Activated effector memory CD4-positive, alpha-beta T cell treated with anti-CD3 and anti-CD28 coated beads, Interleukin-2, amount 50 U/mL, for 16 hours (primary cell): ENCODE results near the gene TNS2.
"Not testable (repeated sequence)": the region's sequence is repeated elsewhere in the genome, so short reads cannot be mapped to it uniquely, and the experiment has no call there.

Experiments used
- DNase-seq: peaks from one replicate; pipeline ENCODE4 v3.0.0-alpha.2; 2020

TNS2 gene

GRCh38 chr12:53096089-53096741 lies 46.4 kb downstream of the TNS2 start:
- DNase-seq = peak; percentile 53

- peak; percentile 44 for DNase-seq
These were observed 46.9 kb downstream of the TNS2 start for GRCh38 chr12:53096759-53097158.

DNA sequence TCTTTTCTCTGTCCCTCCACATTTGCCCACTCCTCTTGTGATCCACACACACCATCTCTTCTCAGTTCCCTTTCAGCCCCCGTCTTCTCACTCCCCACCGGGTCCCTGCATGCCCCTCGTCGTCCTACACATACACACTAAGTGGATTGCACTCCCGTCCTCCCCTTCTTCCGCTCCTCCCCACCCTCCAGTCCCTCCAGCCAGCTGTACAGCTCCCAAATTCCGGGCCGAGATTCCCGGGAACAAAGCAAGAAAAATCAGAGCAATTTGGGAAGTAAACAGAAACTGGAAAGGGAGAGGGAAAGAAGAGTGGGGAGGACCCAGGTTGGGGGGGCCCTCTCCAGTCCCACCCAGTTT lies 47.3 kb downstream of the TNS2 start:
- DNase-seq = peak; percentile 33

DNA sequence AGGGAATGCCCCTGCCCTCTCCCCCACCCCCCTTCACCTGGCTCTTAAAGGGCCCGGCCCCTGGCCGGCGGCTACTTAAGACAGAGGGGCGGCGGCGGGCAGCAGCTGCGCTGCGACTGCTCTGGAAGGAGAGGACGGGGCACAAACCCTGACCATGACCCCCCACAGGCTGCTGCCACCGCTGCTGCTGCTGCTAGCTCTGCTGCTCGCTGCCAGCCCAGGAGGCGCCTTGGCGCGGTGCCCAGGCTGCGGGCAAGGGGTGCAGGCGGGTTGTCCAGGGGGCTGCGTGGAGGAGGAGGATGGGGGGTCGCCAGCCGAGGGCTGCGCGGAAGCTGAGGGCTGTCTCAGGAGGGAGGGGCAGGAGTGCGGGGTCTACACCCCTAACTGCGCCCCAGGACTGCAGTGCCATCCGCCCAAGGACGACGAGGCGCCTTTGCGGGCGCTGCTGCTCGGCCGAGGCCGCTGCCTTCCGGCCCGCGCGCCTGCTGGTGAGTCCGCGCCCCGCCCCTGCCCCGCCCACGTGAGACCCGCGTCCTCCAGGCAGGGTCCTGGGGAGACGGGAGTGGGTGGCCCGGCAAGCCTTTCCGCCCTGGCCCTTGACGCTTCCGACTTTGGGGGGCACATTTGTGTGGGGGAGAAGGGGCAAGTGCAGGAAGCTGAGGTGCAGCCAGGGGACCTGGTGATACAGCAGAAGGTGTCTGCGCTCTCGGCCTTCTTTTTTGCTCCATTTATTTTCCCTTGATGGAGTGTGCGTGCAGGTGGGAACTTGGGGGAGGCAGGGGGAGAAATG lies 47.9 kb downstream of the TNS2 start, which contains the start of gene IGFBP6:
Gene IGFBP6, plus strand, starts transcription at position 104 of the 790 bp plus-strand sequence. Its CDS starts 51 bp downstream, at position 155.
- DNase-seq = peak; percentile 85

DNA sequence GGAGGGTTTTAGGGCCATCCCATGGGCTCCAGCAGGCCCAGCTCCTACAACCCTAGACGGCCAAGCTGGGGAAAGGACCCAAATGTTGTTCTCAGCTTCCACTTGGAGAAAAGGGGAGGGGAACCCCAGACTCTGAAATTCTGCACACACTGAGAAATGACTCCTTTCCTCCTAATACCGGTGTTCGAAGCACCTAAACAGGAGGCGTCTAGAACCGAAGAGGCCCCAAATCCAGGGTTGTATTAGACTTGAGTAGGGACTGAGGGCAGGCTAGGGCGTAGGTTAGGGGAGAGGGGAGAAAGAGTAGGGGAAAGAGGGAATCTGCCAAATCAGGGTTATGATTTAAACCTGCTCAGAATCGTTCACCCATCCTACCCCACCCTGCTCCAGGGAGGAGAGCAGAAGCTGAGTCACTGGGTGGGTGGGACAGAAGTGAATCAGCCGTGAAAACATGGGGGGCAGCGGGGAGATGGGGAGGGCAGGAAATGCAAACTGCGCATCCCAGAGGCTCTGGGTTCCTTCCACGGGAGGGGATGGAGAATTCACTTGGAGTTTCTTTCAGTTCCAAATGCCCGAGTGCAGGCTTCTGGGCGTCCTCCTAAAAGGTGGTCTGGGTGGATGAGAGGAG lies 48.6 kb downstream of the TNS2 start:
- DNase-seq = no peak

DNA sequence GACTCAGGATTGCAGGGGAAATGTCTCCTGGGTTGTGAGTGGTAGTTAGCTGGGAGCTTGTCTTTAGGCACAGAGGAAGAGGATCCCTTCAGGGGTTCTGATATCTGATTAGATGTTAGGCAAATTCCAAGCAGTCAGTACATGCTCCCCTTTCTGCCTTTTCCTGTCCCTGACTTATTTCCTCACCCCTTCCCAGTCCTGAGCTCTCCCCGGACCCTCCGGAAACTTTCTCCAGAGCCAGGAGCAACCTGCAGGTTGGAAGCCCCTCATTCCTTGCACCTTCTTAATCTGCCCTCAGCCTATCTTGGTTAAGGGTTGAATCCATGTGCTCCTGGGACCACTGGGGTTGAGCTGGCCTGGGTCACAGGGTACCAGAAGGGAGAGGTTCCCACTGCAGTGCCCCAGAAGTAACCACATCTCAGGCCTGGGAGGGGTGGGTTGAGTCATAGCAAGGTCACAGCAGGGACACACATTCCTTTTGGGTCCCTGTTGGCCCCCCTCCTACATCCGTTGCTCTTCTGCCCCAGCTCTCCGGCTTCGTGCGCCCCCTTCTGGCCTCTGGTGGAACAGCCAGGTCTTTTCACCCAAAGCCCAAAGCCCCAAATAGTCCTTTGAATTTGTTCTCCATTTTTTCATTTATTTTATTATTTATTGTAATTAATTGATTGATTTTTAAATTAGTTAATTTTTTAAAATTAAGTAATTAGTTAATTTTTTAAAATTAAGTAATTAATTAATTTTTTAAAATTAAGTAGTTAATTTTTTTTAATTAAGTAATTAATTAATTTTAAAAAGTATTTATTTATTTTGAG lies 49.4 kb downstream of the TNS2 start:
- peak; percentile 95 for DNase-seq

- DNase-seq = no peak
These were observed 50.7 kb downstream of the TNS2 start for GRCh38 chr12:53100466-53101151.

DNA sequence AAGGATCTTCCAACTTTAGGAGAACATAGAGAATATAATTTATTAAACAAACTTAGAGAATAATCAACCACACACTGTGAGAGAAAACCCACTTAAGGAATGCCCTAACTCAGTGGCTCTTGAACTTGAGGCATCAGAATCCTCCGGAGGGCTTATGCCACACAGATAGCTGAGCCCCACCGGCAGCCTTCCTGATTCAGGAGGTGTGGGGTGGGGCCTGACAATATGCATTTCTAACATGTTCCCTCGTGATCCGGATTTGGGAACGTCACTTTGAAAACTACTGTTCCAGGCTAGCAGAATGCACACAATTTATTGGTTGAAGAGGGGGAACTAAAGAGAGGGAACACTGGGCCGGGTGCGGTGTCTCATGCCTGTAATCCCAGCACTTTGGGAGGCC lies 51.4 kb downstream of the TNS2 start:
- DNase-seq = no peak

- DNase-seq = no peak
These were observed 52.3 kb downstream of the TNS2 start for GRCh38 chr12:53101931-53102781.

DNA sequence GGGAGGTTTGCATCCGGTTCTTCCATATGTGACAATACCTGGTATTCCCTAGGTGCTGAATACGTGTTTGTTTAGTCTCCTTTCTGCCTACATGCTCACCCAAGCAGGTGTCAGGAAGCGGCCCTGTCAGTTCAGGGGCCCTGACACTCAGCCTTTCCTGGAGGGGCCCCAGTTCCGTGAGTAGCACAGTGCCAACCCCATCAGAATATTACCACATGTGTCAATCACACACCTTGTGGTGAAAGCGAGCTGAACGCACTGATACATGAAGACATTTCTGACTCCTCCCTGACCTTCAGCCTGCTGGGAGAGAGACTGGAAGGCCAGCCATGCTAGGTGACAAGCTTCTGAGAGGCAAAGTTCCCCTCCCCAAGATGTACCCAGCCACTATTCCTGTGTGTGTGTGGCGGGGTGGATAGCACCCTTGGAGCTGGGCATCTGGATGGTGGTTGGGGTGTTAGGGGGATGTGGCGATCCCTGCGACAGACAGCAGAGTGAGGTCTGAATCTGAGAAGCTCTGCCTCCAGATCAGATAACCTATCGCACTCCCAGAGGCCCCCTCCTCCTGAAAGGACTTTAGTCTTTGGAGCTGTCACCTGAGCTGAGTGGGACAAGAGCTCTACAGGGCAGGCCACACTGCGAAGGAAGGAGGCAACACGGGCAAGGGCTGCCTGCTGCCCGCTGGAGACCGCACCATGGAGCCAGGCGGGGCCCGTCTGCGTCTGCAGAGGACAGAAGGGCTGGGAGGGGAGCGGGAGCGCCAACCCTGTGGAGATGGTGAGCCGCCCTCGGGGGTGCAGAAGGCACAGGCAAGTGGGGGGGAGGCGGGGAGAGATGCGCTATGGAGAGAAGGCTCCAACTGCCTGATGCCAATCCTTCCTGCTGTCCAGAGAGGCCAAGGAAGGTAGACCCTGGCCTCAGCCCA lies 53.3 kb downstream of the TNS2 start, which contains the start of gene SOAT2:
Gene SOAT2, plus strand, starts transcription at position 604 of the 925 bp plus-strand sequence. Its CDS starts 92 bp downstream, at position 696.
- DNase-seq = peak; percentile 76

GRCh38 chr12:53103860-53104305 lies 54.0 kb downstream of the TNS2 start:
- no peak for DNase-seq

GRCh38 chr12:53105256-53105655 lies 55.4 kb downstream of the TNS2 start:
- no peak for DNase-seq

DNA sequence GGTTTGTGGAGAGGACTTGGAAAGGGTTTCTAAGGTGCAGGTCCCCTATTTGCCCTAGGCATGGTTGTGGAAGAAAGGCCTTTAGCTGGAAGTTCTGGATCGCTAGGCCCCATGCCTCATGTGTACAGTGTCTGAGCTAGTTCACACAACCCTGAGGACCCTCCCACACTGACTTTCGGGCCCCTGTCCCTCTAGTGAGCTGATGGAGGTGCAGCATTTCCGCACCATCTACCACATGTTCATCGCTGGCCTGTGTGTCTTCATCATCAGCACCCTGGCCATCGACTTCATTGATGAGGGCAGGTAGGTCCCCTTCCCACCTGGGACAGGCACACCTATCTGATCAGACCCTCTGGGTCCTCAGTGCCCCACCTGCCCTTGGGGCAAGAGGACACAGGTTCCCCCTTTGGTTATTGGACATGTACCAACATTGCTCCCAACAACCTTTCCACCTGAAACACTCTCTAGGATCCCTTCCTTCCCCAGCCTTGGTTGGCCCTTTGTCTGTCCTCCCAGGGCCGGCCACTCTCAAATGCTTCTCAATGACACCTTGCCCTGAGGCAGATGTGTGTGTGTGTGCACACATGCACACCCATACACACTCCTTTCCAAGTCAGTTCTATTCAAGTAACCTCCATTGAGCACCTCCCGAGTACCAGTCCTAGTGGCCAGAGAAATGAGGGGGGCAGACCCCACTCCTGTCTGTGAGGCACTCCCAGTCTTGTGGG lies 56.0 kb downstream of the TNS2 start:
- DNase-seq = no peak

GRCh38 chr12:53107122-53107521 lies 57.3 kb downstream of the TNS2 start:
- no peak for DNase-seq

GRCh38 chr12:53112431-53112830 lies 62.6 kb downstream of the TNS2 start:
- DNase-seq = not testable (repeated sequence)

- DNase-seq = no peak
These were observed 63.4 kb downstream of the TNS2 start for GRCh38 chr12:53113136-53113705.

GRCh38 chr12:53113951-53114350 lies 64.1 kb downstream of the TNS2 start:
- DNase-seq = no peak
